Fibroblast of lung (primary cell): ENCODE results near the gene GAK. TPM values are rescaled to one million over a fixed set of nuclear protein-coding genes. Genes with fewer than 3 reads are reported as not detected.
A peak's percentile ranks its signal among the peaks of the same experiment; 100 is the strongest.

Experiments used
- DNase-seq, 2 donors: peaks; one replicate each; pipeline versions ENCODE4 v3.0.0 to v3.0.0-alpha.2; 2010; ENCODE audit warnings: low read depth in 2 of 2
- H2AFZ ChIP-seq: 2 replicates; pipeline ENCODE4 v1.5.1; 2012; ENCODE audit warnings: low read length, control low read depth, inconsistent platforms
- H3K27ac ChIP-seq: 2 replicates; pipeline ENCODE4 v1.5.1; 2011; ENCODE audit warnings: low read length, control low read depth; ENCODE audit not compliant: insufficient read depth
- H3K27me3 ChIP-seq: 2 replicates; pipeline ENCODE4 v1.5.1; 2011; ENCODE audit warnings: mild to moderate bottlenecking, low read length; ENCODE audit not compliant: control insufficient read depth, insufficient read depth
- H3K36me3 ChIP-seq: 2 replicates; pipeline ENCODE4 v1.5.1; 2011; ENCODE audit warnings: low read length; ENCODE audit not compliant: control insufficient read depth, insufficient read depth
- H3K4me1 ChIP-seq: 2 replicates; pipeline ENCODE4 v1.5.1; 2011; ENCODE audit warnings: low read length; ENCODE audit not compliant: control insufficient read depth, insufficient read depth; ENCODE audit errors: extremely low read depth
- H3K4me2 ChIP-seq: 2 replicates; pipeline ENCODE4 v1.5.1; 2011; ENCODE audit warnings: low read length, control low read depth; ENCODE audit not compliant: insufficient read depth; ENCODE audit errors: extremely low read depth
- H3K4me3 ChIP-seq, 4 experiments: fragments of 200-600 bp in 1 of 4; sonication (generic) in 1 of 4; replicated peaks in 1 of 4; 2 replicates each; pipeline ENCODE4 v1.5.1; 2011 to 2016; ENCODE audit warnings: low read length in 4 of 4, low read depth in 3 of 4, mild to moderate bottlenecking in 3 of 4, control low read depth in 2 of 4, inconsistent platforms in 1 of 4, mixed read lengths in 1 of 4; ENCODE audit not compliant: insufficient read depth in 1 of 4; ENCODE audit errors: control extremely low read depth in 1 of 4
- H3K79me2 ChIP-seq: 2 replicates; pipeline ENCODE4 v1.5.1; 2012; ENCODE audit warnings: mild to moderate bottlenecking, low read length, inconsistent platforms; ENCODE audit not compliant: control insufficient read depth, insufficient read depth
- H3K9ac ChIP-seq: 2 replicates; pipeline ENCODE4 v1.5.1; 2011; ENCODE audit warnings: mild to moderate bottlenecking, low read length, control low read depth; ENCODE audit not compliant: insufficient read depth
- H3K9me3 ChIP-seq: 2 replicates; pipeline ENCODE4 v1.5.1; 2012; ENCODE audit warnings: low read depth, low read length; ENCODE audit not compliant: control insufficient read depth, insufficient read depth
- H4K20me1 ChIP-seq: 2 replicates; pipeline ENCODE4 v1.5.1; 2011; ENCODE audit warnings: low read length; ENCODE audit not compliant: control insufficient read depth, insufficient read depth; ENCODE audit errors: extremely low read depth
- CTCF ChIP-seq, 2 donors: IDR thresholded peaks in 1 of 2; conservative IDR thresholded peaks in 1 of 2; 1 replicate in 1 of 2; 2 replicates in 1 of 2; pipeline ENCODE4 v1.5.1; 2011 to 2012; ENCODE audit warnings: low read length in 2 of 2, control low read depth in 1 of 2, inconsistent platforms in 1 of 2, low read depth in 1 of 2, mild to moderate bottlenecking in 1 of 2
- EZH2 ChIP-seq: IDR thresholded peaks from 2 replicates; pipeline ENCODE4 v1.5.1; 2012; ENCODE audit warnings: low read length, control low read depth, mild to moderate bottlenecking; ENCODE audit errors: missing control alignments
- polyA plus RNA-seq, 2 donors: library from polyadenylated mRNA; depleted of rRNA in 1 of 2; stranded (reverse) in 1 of 2; unstranded in 1 of 2; fragments of >200 nt; gene quantifications; 2 replicates each; pipeline ENCODE4 v1.2.1, GENCODE V29; 2011 to 2012; ENCODE audit warnings: missing spikeins in 1 of 2
- total RNA-seq: library from RNA; depleted of rRNA; stranded (reverse); fragments of >200 nt; gene quantifications from 2 replicates; pipeline ENCODE4 v1.2.1, GENCODE V29; 2014

The GAK gene
- total and polyA plus RNA-seq, 2 donors (not counting 1 experiment from before 2014, with no cell fraction given) = 10.1 to 48.2 TPM

- H4K20me1 ChIP-seq = no peaks in the 10 kb centered on the region
- H3K27ac ChIP-seq = peak overlapping the region; percentile 98
- H3K9me3 ChIP-seq = no peaks in the 10 kb centered on the region
- no peak for TF ChIP-seq CTCF (conservative IDR thresholded peaks at IDR 0.05 in 1 of 2, IDR thresholded peaks at IDR 0.05 in 1 of 2; ENCODE audit: low read depth in 1 of 2, low read length in 2 of 2)
- TF ChIP-seq EZH2 = no peak
- peaks cover 4% of the 10 kb centered on the region for H3K4me1 ChIP-seq
- peak overlapping the region; percentile 97 for H3K9ac ChIP-seq
- H3K36me3 ChIP-seq = no peaks in the 10 kb centered on the region
- DNase-seq = no peak
- no peaks in the 10 kb centered on the region for H3K27me3 ChIP-seq
- peak overlapping the region; percentile 96 for H2AFZ ChIP-seq
- peak overlapping the region; percentile 55 to 96 (median 84) for H3K4me3 ChIP-seq
- peaks cover 49% of the 10 kb centered on the region for H3K79me2 ChIP-seq
- peak overlapping the region; percentile 79 for H3K4me2 ChIP-seq
These were observed 576 bp upstream of the GAK start for GRCh38 chr4:932713-933070.

GRCh38 chr4:931194-931959, 739 bp downstream of the GAK start:
- H3K27ac ChIP-seq = peak overlapping the region; percentile 98
- peak; percentile 24 to 41 for DNase-seq
- peaks cover 52% of the 10 kb centered on the region for H3K79me2 ChIP-seq

DNA sequence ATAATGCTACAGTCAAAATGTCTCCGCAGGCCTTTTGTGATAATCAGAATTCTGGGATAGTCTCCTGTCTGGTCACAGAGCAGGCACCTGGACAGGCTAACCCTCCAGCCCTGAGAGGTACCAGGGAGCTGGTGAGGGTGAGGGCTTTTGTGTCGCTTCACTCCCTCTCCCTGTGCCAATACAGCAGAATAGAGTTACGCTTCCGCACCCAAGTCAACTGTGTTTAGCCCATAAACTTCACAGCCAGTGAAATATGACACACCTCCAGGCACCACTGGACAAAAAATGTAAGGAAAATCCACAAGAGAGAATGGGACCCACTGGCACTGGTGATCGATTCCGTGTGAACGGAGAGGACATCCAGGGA, 1.3 kb downstream of the GAK start:
- peak overlapping the region; percentile 3 for H3K9ac ChIP-seq
- H3K27me3 ChIP-seq = no peaks in the 10 kb centered on the region
- H3K4me3 ChIP-seq = peak overlapping the region; percentile 55 to 96 (median 78)
- peaks cover 4% of the 10 kb centered on the region for H3K4me1 ChIP-seq
- H2AFZ ChIP-seq = no peak overlapping the region
- DNase-seq = no peak
- H4K20me1 ChIP-seq = peaks cover 2% of the 10 kb centered on the region
- H3K4me2 ChIP-seq = peak overlapping the region; percentile 80
- H3K79me2 ChIP-seq = peaks cover 58% of the 10 kb centered on the region
- TF ChIP-seq CTCF (conservative IDR thresholded peaks at IDR 0.05 in 1 of 2, IDR thresholded peaks at IDR 0.05 in 1 of 2; ENCODE audit: low read depth in 1 of 2, low read length in 2 of 2) (no peak), EZH2 (no peak)
- H3K9me3 ChIP-seq = no peaks in the 10 kb centered on the region
- no peaks in the 10 kb centered on the region for H3K36me3 ChIP-seq
- peak overlapping the region; percentile 98 for H3K27ac ChIP-seq

More at GRCh38 chr4:931194-931959, 739 bp downstream of the GAK start:
- H2AFZ ChIP-seq = peak overlapping the region; percentile 78
- TF ChIP-seq EZH2 (no peak), CTCF (conservative IDR thresholded peaks at IDR 0.05 in 1 of 2, IDR thresholded peaks at IDR 0.05 in 1 of 2; ENCODE audit: low read depth in 1 of 2, low read length in 2 of 2) (no peak)
- peaks cover 2% of the 10 kb centered on the region for H4K20me1 ChIP-seq
- peak overlapping the region; percentile 55 to 96 (median 78) for H3K4me3 ChIP-seq
- peak overlapping the region; percentile 80 for H3K4me2 ChIP-seq
- H3K9me3 ChIP-seq = no peaks in the 10 kb centered on the region
- H3K4me1 ChIP-seq = peaks cover 4% of the 10 kb centered on the region
- H3K9ac ChIP-seq = peak overlapping the region; percentile 97
- no peaks in the 10 kb centered on the region for H3K36me3 ChIP-seq
- no peaks in the 10 kb centered on the region for H3K27me3 ChIP-seq
